Activated naive CD4-positive, alpha-beta T cell treated with anti-CD3 and anti-CD28 coated beads, Interleukin-2, amount 10 ng/mL, durations not matched to agents 7 days and 5 days (primary cell): ENCODE results near the gene EHD3.
"Not testable (repeated sequence)": the region's sequence is repeated elsewhere in the genome, so short reads cannot be mapped to it uniquely, and the experiment has no call there.

ENCODE experiments used
- CTCF ChIA-PET: fragments of 350-600 bp; sonication (Branson Sonifier 250); formaldehyde crosslinking; loops from one replicate; lab custom pipeline; 2021; ENCODE audit warnings: antibody characterized with exemption; lab: Charles Lee
- DNase-seq: peaks from one replicate; pipeline ENCODE4 v3.0.0-alpha.2; 2020
- H3K27ac Mint-ChIP-seq: one replicate; pipeline ENCODE4 v1.8.0; 2021; ENCODE audit warnings: mild to moderate bottlenecking, moderate library complexity, mixed read lengths
- H3K27me3 Mint-ChIP-seq: one replicate; pipeline ENCODE4 v1.8.0; 2021; ENCODE audit warnings: mild to moderate bottlenecking, mixed read lengths
- H3K36me3 Mint-ChIP-seq: one replicate; pipeline ENCODE4 v1.8.0; 2021; ENCODE audit warnings: mixed read lengths
- H3K4me1 Mint-ChIP-seq: one replicate; pipeline ENCODE4 v1.8.0; 2021; ENCODE audit warnings: mixed read lengths
- H3K4me3 Mint-ChIP-seq: one replicate; pipeline ENCODE4 v1.8.0; 2021; ENCODE audit warnings: mild to moderate bottlenecking, moderate library complexity, mixed read lengths
- H3K9me3 Mint-ChIP-seq: one replicate; pipeline ENCODE4 v1.8.0; 2021; ENCODE audit warnings: mixed read lengths

EHD3 gene

GRCh38 chr2:31267437-31268120 is 33.6 kb downstream of the EHD3 start:
- no peaks in the 10 kb centered on the region for H3K4me1 Mint-ChIP-seq
- H3K9me3 Mint-ChIP-seq, result no peaks in the 10 kb centered on the region
- peaks cover 10% of the 10 kb centered on the region for H3K27me3 Mint-ChIP-seq
- no peak overlapping the region for H3K4me3 Mint-ChIP-seq
- DNase-seq, result no peak
- no peaks in the 10 kb centered on the region for H3K36me3 Mint-ChIP-seq
- no peak overlapping the region for H3K27ac Mint-ChIP-seq
- CTCF ChIA-PET, result no interaction called here

GRCh38 chr2:31268344-31268743 is 34.4 kb downstream of the EHD3 start:
- H3K27me3 Mint-ChIP-seq, result peaks cover 17% of the 10 kb centered on the region
- no peak for DNase-seq
- no peak overlapping the region for H3K4me3 Mint-ChIP-seq
- H3K4me1 Mint-ChIP-seq, result no peaks in the 10 kb centered on the region
- CTCF ChIA-PET, result no interaction called here
- no peaks in the 10 kb centered on the region for H3K36me3 Mint-ChIP-seq
- no peak overlapping the region for H3K27ac Mint-ChIP-seq
- no peaks in the 10 kb centered on the region for H3K9me3 Mint-ChIP-seq

DNA sequence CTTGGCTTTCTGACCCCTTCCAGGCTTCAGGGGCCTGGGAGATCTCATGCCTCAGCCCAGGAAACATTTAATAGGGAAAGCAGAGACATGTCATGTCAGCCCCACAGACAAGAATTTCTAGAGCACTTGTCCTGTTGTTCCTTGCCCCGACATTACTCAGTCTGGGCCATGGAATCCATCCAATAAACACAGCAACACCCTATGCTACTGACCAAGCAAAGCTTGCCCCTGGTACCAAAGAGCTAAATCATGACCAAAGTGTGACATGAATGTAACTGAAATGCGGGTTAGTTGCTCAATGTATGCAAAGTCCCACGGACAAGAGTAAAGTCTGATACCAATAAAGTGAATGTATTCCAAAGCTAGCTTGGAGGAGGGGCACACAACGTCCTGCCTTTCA is 35.1 kb downstream of the EHD3 start:
- H3K4me3 Mint-ChIP-seq, result no peak overlapping the region
- H3K9me3 Mint-ChIP-seq, result no peaks in the 10 kb centered on the region
- H3K36me3 Mint-ChIP-seq, result no peaks in the 10 kb centered on the region
- no peak for DNase-seq
- H3K27me3 Mint-ChIP-seq, result peaks cover 23% of the 10 kb centered on the region
- H3K4me1 Mint-ChIP-seq, result no peaks in the 10 kb centered on the region
- H3K27ac Mint-ChIP-seq, result no peak overlapping the region
- CTCF ChIA-PET, result no interaction called here

DNA sequence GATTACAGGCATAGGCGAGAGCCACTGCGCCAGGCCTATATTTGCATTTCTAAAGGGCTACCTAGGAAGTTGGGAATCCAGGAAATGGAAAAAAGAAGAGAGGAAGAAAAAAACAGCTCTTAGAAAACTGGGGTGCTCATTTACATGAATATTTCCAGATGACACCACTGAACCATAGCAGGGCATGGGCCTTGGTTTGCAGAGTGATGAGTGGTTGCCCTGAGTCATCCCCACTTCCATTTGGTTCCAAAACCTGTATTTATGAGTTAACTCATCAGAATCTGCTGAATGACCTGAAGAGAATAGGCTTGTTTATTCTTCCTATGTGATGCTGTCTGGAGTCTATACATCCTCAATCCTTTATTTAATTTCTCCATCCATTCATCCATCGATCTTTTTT is 36.2 kb downstream of the EHD3 start:
- H3K27ac Mint-ChIP-seq, result no peak overlapping the region
- H3K9me3 Mint-ChIP-seq, result no peaks in the 10 kb centered on the region
- no peak overlapping the region for H3K4me3 Mint-ChIP-seq
- DNase-seq, result no peak
- H3K36me3 Mint-ChIP-seq, result no peaks in the 10 kb centered on the region
- CTCF ChIA-PET, result no interaction called here
- peaks cover 27% of the 10 kb centered on the region for H3K27me3 Mint-ChIP-seq
- H3K4me1 Mint-ChIP-seq, result no peaks in the 10 kb centered on the region

GRCh38 chr2:31270822-31271231 is 36.9 kb downstream of the EHD3 start:
- Mint-ChIP-seq H3K4me1 (no peaks in the 10 kb centered on the region), H3K36me3 (no peaks in the 10 kb centered on the region), H3K27me3 (peaks cover 27% of the 10 kb centered on the region), H3K9me3 (no peaks in the 10 kb centered on the region), H3K4me3 (no peak overlapping the region), H3K27ac (no peak overlapping the region)
- DNase-seq, result no peak
- CTCF ChIA-PET, result no interaction called here

DNA sequence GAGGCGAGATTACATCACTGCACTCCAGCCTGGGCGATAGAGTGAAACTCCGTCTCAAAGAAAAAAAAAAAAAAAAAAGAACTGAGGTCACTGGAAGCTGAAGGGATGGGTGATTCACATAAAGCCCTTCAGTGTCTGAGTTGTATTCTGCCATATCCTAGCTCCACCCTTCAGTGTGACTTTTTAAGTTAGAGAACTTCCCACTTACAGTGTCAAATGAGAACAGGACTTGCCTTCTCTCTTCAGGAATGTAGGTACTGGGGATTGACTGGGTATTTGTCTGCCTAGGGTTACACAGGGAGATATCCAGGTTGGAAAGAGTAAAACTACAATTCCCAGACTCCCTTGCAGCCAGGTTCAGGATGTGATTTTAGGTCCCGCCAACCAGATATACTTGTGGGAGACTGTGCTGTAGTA is 37.9 kb downstream of the EHD3 start:
- Mint-ChIP-seq H3K36me3 (no peaks in the 10 kb centered on the region), H3K27ac (no peak overlapping the region), H3K9me3 (no peaks in the 10 kb centered on the region), H3K4me3 (no peak overlapping the region), H3K27me3 (peaks cover 27% of the 10 kb centered on the region), H3K4me1 (no peaks in the 10 kb centered on the region)
- DNase-seq, result no peak
- CTCF ChIA-PET, result no interaction called here

DNA sequence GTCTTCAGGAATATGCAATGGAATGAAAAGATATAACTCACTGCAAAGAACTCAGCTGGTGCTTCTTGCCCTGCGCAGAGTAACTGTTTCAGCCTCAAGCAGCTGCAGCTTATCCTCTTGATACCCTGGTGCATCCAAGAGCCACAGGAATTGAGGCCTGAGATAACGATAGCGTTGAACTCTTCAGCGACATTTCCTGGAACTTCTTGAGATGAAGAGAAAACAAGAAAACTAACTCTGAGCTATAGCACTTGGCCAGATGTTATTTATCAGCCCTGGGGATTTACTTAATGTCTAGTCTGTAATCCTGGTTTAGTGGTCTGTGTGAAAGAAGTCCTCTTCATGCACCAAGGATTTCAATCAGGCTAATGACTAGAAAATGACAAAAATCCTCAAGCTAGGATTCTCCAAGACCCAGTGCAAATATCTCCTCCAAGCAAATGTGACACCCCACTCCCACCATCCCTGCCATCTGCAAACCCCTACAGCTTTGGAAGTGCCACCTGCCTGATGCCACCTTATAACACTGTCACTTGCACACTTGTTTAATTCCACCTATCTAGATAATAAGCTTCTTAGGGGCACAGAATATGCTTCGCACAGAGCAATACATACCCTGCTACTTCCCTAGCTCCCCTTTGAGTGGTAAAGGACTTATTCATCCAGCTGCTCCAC is 40.6 kb downstream of the EHD3 start:
- no peaks in the 10 kb centered on the region for H3K4me1 Mint-ChIP-seq
- CTCF ChIA-PET, result interaction anchor here (0.9 to 1.3 kb wide), 2 partner anchors 60 to 177 kb away, joined by 3 to 5 read pairs; no protein-coding TSS in a partner anchor
- no peak overlapping the region for H3K27ac Mint-ChIP-seq
- H3K9me3 Mint-ChIP-seq, result no peaks in the 10 kb centered on the region
- H3K27me3 Mint-ChIP-seq, result peaks cover 27% of the 10 kb centered on the region
- H3K4me3 Mint-ChIP-seq, result no peak overlapping the region
- no peaks in the 10 kb centered on the region for H3K36me3 Mint-ChIP-seq
- no peak for DNase-seq

- H3K27me3 Mint-ChIP-seq, result peaks cover 27% of the 10 kb centered on the region
- DNase-seq, result no peak
- CTCF ChIA-PET, result no interaction called here
- no peaks in the 10 kb centered on the region for H3K9me3 Mint-ChIP-seq
- no peaks in the 10 kb centered on the region for H3K4me1 Mint-ChIP-seq
- H3K4me3 Mint-ChIP-seq, result no peak overlapping the region
- H3K27ac Mint-ChIP-seq, result no peak overlapping the region
- H3K36me3 Mint-ChIP-seq, result no peaks in the 10 kb centered on the region
Measured at GRCh38 chr2:31275976-31276375, 42.0 kb downstream of the EHD3 start.

DNA sequence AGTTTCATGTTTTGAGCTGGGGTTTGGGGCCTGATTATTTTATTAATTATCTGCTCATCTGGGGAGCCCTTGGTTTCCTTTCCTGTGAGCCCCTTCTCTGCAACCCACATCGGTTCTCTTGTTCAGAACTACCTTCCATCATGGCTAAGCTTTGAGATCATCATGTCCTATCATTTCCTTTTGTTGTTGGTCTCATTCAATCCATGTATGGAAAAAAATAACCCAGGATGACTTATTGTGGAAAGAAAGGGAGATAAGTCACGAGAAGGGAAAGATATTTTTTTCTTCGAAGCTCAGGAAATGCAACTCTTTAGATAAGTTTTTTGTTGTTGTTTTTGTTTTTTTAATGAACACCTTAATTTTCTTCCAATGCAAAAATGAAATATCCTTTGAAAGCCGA is 43.7 kb downstream of the EHD3 start:
- no peak for DNase-seq
- H3K36me3 Mint-ChIP-seq, result no peaks in the 10 kb centered on the region
- no peak overlapping the region for H3K4me3 Mint-ChIP-seq
- peaks cover 17% of the 10 kb centered on the region for H3K27me3 Mint-ChIP-seq
- H3K27ac Mint-ChIP-seq, result no peak overlapping the region
- no peaks in the 10 kb centered on the region for H3K9me3 Mint-ChIP-seq
- H3K4me1 Mint-ChIP-seq, result no peaks in the 10 kb centered on the region
- CTCF ChIA-PET, result interaction anchor here (1.1 kb wide), 1 partner anchor 107 kb away, joined by 4 read pairs; no protein-coding TSS in a partner anchor

DNA sequence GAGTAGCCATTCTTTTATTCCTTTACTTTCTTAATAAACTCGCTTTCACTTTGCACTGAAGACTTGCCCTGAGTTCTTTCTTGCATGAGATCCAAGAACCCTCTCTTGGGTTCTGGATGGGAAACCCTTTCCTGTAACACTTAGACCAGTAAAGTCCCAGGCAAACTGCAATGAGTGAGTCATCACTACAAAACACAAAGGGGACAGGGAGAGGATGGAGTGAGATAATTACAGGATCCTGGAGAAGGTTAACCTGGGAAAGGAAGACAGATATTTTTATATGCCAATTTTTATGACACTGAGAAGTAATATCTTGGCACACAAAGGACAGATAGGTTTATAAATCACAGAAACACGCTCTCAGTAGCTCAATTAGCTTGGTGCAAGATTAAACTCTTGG is 48.7 kb downstream of the EHD3 start:
- Mint-ChIP-seq H3K4me1 (no peaks in the 10 kb centered on the region), H3K27me3 (no peaks in the 10 kb centered on the region), H3K36me3 (no peaks in the 10 kb centered on the region), H3K27ac (no peak overlapping the region), H3K9me3 (no peaks in the 10 kb centered on the region), H3K4me3 (no peak overlapping the region)
- no peak for DNase-seq
- CTCF ChIA-PET, result no interaction called here

GRCh38 chr2:31283193-31283919 is 49.4 kb downstream of the EHD3 start:
- H3K9me3 Mint-ChIP-seq, H3K4me3 Mint-ChIP-seq, H3K27me3 Mint-ChIP-seq, H3K4me1 Mint-ChIP-seq, H3K36me3 Mint-ChIP-seq, CTCF ChIA-PET, H3K27ac Mint-ChIP-seq, DNase-seq: not testable (repeated sequence)

DNA sequence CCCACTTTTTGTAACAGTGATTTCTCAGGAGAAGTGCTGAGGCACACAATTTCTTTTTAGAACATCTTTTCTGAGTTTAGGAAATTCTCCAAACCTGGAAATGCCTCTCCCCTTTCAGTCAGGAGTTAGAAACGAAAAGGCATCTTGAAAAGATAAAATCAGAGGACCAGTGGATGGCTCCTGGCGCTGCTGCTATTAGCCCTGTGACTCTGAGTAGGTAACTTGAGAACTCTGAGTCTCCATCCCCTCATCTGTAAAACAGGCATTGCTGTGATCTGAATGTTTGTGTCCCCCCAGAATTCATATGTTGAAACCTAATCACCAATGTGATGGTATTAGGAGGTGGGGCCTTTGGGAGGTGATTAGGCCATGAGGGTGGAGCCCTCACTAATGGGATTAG is 50.2 kb downstream of the EHD3 start:
- CTCF ChIA-PET, result no interaction called here
- no peaks in the 10 kb centered on the region for H3K4me1 Mint-ChIP-seq
- no peak for DNase-seq
- no peak overlapping the region for H3K27ac Mint-ChIP-seq
- no peak overlapping the region for H3K4me3 Mint-ChIP-seq
- H3K9me3 Mint-ChIP-seq, result no peaks in the 10 kb centered on the region
- H3K27me3 Mint-ChIP-seq, result no peaks in the 10 kb centered on the region
- no peaks in the 10 kb centered on the region for H3K36me3 Mint-ChIP-seq

- no peak overlapping the region for H3K4me3 Mint-ChIP-seq
- DNase-seq, result no peak
- H3K36me3 Mint-ChIP-seq, result no peaks in the 10 kb centered on the region
- CTCF ChIA-PET, result no interaction called here
- H3K4me1 Mint-ChIP-seq, result no peaks in the 10 kb centered on the region
- H3K27ac Mint-ChIP-seq, result no peak overlapping the region
- H3K27me3 Mint-ChIP-seq, result no peaks in the 10 kb centered on the region
- H3K9me3 Mint-ChIP-seq, result no peaks in the 10 kb centered on the region
Measured at GRCh38 chr2:31286230-31286629, 52.3 kb downstream of the EHD3 start.

DNA sequence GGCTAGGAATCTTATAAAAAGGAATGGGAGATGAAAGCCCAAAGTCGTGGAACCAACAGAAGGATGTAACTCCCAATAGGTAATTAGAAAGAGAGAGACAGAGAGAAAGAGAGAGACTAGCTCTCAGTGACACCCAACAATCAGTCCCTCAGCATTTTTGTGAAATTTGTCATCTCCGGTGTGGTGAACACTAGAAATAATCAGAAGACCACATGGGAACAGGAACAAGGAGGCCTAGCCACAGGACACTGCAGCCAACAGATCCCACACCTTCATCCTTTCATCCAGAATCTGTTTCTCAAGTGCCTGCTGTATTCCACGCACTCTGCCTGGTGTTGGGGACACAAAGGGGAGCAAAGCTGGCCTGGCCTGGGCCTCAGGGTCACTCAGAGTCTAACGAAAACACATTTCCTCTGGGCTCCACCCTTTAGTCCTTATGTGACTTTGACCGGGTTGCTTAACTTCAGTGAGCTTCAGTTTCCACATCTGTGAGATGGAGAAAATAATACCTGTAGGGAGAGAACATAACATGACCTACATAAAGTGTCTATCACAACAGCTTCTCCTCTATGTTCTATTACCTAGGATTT is 53.1 kb downstream of the EHD3 start:
- no peaks in the 10 kb centered on the region for H3K36me3 Mint-ChIP-seq
- no peak overlapping the region for H3K27ac Mint-ChIP-seq
- CTCF ChIA-PET, result interaction anchor here (1.2 kb wide), 1 partner anchor 574 kb away, joined by 3 read pairs; no protein-coding TSS in a partner anchor
- H3K9me3 Mint-ChIP-seq, result no peaks in the 10 kb centered on the region
- H3K4me1 Mint-ChIP-seq, result no peaks in the 10 kb centered on the region
- no peaks in the 10 kb centered on the region for H3K27me3 Mint-ChIP-seq
- no peak overlapping the region for H3K4me3 Mint-ChIP-seq
- DNase-seq, result no peak
